Panc1 (cell line): Measurements from ENCODE around the gene ANO1. TPM values are rescaled to one million over a fixed set of nuclear protein-coding genes. Genes with fewer than 3 reads are reported as not detected.

Experiments
- ATAC-seq: fragments of 200-7000 bp; cut with Tn5 transposase; 2 replicates; pipeline ENCODE4 v1.9.1; 2020; ENCODE audit warnings: mild to moderate bottlenecking, moderate library complexity
- BruUV-seq: library from RNA; stranded (reverse); fragments of 400-500 nt; replicated peaks from 2 replicates; lab custom pipeline; 2021; lab: Mats Ljungman, UMichigan
- CTCF ChIA-PET: fragments of 300-600 bp; sonication (Branson Sonifier 250); formaldehyde crosslinking; loops from one replicate; lab custom pipeline; 2022; ENCODE audit warnings: antibody characterized with exemption; lab: Charles Lee
- POLR2A ChIA-PET: fragments of 300-600 bp; sonication (Branson Sonifier 250); formaldehyde crosslinking; loops from one replicate; lab custom pipeline; 2022; ENCODE audit warnings: antibody characterized with exemption; lab: Charles Lee
- DNase-seq: peaks from one replicate; pipeline ENCODE4 v3.0.0-alpha.2; 2010; ENCODE audit warnings: low read depth, low spot score
- H3K27ac ChIP-seq: 2 replicates; pipeline ENCODE4 v1.5.1; 2011; ENCODE audit warnings: mild to moderate bottlenecking, low read length, inconsistent platforms
- H3K27me3 ChIP-seq: fragments of 200-500 bp; sonication (Bioruptor generic); 2 replicates; pipeline ENCODE4 v1.6.0; 2014; ENCODE audit warnings: low read length, inconsistent platforms; ENCODE audit not compliant: control insufficient read depth, insufficient read depth
- H3K36me3 ChIP-seq: fragments of 200-500 bp; sonication (Bioruptor generic); 2 replicates; pipeline ENCODE4 v1.5.1; 2014; ENCODE audit warnings: inconsistent platforms, mild to moderate bottlenecking, low read length, moderate library complexity; ENCODE audit not compliant: control insufficient read depth, insufficient read depth
- H3K4me1 ChIP-seq: 2 replicates; pipeline ENCODE4 v1.5.1; 2011; ENCODE audit warnings: inconsistent platforms, mild to moderate bottlenecking, low read length, moderate library complexity; ENCODE audit not compliant: control insufficient read depth, insufficient read depth
- H3K4me3 ChIP-seq, 2 experiments: 2 replicates each; pipeline ENCODE4 v1.5.1; 2011 to 2012; ENCODE audit warnings: low read depth in 2 of 2, low read length in 2 of 2, mild to moderate bottlenecking in 2 of 2, inconsistent platforms in 1 of 2, moderate library complexity in 1 of 2
- H3K9me3 ChIP-seq: fragments of 200-500 bp; sonication (Bioruptor generic); 2 replicates; pipeline ENCODE4 v1.5.1; 2014; ENCODE audit warnings: low read depth, mild to moderate bottlenecking, inconsistent platforms, low read length, moderate library complexity; ENCODE audit not compliant: control insufficient read depth, insufficient read depth
- POLR2AphosphoS5 ChIP-seq: IDR thresholded peaks from 2 replicates; pipeline ENCODE4 v1.6.1; 2012; ENCODE audit warnings: mild to moderate bottlenecking, low read depth, low read length, moderate library complexity
- SIN3A ChIP-seq: IDR thresholded peaks from 2 replicates; pipeline ENCODE4 v1.6.1; 2012; ENCODE audit warnings: low read depth, mild to moderate bottlenecking, low read length, moderate library complexity, borderline replicate concordance; ENCODE audit not compliant: insufficient read depth
- TCF7L2 ChIP-seq: IDR thresholded peaks from 2 replicates; pipeline ENCODE4 v1.6.1; 2011; ENCODE audit warnings: mild to moderate bottlenecking, low read depth, low read length, inconsistent platforms
- in situ Hi-C: cut with HindIII; loops from 2 replicates; pipeline ENCODE4 v1.10.0; 2016; ENCODE audit warnings: low sequenced_read_pairs, low pct_unique_long_range_greater_than_20kb
- intact Hi-C: fragments of 100-400 bp; cut with micrococcal nuclease; formaldehyde crosslinking; loops from one replicate; pipeline ENCODE4 v1.10.0; 2022; ENCODE audit not compliant: unreplicated experiment
- total RNA-seq: library from RNA; stranded (reverse); gene quantifications from one replicate; pipeline ENCODE4 v1.2.1, GENCODE V29; 2021; ENCODE audit not compliant: unreplicated experiment
- TF ChIP-seq, protein P1 (sequence below): fragments of 450-650 bp; IDR thresholded peaks from 2 replicates; pipeline ENCODE4 v1.5.1; 2017; ENCODE audit warnings: mild to moderate bottlenecking
- TF ChIP-seq, protein P2 (sequence below), 2 experiments: IDR thresholded peaks; 2 replicates each; pipeline ENCODE4 v1.6.1; 2011 to 2012; ENCODE audit warnings: low read depth in 2 of 2, control low read depth in 1 of 2, low read length in 1 of 2, mild to moderate bottlenecking in 1 of 2, moderate library complexity in 1 of 2; ENCODE audit not compliant: insufficient read depth in 1 of 2

ANO1 gene
- total RNA-seq, 1 experiment from 2014 or later: 2.3 TPM

- H3K27ac ChIP-seq: no peak overlapping the region
- no peak for TF ChIP-seq POLR2AphosphoS5
- TF ChIP-seq, protein P1, sequence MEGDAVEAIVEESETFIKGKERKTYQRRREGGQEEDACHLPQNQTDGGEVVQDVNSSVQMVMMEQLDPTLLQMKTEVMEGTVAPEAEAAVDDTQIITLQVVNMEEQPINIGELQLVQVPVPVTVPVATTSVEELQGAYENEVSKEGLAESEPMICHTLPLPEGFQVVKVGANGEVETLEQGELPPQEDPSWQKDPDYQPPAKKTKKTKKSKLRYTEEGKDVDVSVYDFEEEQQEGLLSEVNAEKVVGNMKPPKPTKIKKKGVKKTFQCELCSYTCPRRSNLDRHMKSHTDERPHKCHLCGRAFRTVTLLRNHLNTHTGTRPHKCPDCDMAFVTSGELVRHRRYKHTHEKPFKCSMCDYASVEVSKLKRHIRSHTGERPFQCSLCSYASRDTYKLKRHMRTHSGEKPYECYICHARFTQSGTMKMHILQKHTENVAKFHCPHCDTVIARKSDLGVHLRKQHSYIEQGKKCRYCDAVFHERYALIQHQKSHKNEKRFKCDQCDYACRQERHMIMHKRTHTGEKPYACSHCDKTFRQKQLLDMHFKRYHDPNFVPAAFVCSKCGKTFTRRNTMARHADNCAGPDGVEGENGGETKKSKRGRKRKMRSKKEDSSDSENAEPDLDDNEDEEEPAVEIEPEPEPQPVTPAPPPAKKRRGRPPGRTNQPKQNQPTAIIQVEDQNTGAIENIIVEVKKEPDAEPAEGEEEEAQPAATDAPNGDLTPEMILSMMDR: no peak
- H3K4me1 ChIP-seq: peaks cover 15% of the 10 kb centered on the region
- intact Hi-C loops (no loop called here), in situ Hi-C loops (no loop called here)
- ChIA-PET CTCF (no interaction called here), POLR2A (no interaction called here)
- no peaks in the 10 kb centered on the region for H3K36me3 ChIP-seq
- DNase-seq: no peak
- no peak overlapping the region for H3K4me3 ChIP-seq
- no TSS peak for BruUV-seq
- no peaks in the 10 kb centered on the region for H3K9me3 ChIP-seq
- no peak for ATAC-seq
- H3K27me3 ChIP-seq: no peaks in the 10 kb centered on the region
Measured at GRCh38 chr11:70132641-70133040, 54.5 kb downstream of the ANO1 start.

DNA sequence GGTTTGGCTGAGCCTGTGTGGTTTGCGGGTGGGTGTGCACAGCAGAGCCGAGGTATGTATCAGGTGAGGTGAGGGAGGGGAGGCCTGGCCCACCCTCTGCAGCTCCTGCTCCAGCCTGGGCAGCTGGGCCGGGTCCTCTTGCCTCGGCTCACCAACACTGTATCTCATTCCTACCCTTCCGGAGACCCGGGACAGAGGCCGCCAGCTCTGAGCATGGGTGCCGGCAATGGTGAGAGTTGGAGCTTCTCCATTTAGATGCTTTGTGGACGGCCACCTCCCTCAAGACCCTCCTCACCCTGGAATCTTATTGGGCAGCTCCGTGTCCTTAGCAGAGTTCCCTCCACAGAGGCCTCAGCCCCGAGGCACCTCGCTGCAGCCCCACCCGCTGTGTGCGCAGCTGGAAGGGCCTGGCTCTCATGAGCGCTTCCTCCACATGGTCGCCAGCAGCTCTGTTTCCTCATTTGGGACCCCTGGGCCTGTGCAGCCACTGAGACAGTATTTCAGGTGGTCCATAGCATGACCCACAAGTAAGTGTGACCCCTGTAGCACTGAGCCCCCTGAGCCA lies 55.7 kb downstream of the ANO1 start:
- ATAC-seq: no peak
- CTCF ChIA-PET: no interaction called here

More for the DNA sequence above, 55.7 kb downstream of the ANO1 start:
- no peaks in the 10 kb centered on the region for H3K9me3 ChIP-seq
- intact Hi-C loops (no loop called here), in situ Hi-C loops (no loop called here)
- no peaks in the 10 kb centered on the region for H3K27me3 ChIP-seq
- no peak overlapping the region for H3K4me3 ChIP-seq
- H3K36me3 ChIP-seq: no peaks in the 10 kb centered on the region
- TF ChIP-seq SIN3A (no peak), TCF7L2 (no peak), POLR2AphosphoS5 (no peak)
- TF ChIP-seq, protein P1: no peak
- TF ChIP-seq, protein P2, sequence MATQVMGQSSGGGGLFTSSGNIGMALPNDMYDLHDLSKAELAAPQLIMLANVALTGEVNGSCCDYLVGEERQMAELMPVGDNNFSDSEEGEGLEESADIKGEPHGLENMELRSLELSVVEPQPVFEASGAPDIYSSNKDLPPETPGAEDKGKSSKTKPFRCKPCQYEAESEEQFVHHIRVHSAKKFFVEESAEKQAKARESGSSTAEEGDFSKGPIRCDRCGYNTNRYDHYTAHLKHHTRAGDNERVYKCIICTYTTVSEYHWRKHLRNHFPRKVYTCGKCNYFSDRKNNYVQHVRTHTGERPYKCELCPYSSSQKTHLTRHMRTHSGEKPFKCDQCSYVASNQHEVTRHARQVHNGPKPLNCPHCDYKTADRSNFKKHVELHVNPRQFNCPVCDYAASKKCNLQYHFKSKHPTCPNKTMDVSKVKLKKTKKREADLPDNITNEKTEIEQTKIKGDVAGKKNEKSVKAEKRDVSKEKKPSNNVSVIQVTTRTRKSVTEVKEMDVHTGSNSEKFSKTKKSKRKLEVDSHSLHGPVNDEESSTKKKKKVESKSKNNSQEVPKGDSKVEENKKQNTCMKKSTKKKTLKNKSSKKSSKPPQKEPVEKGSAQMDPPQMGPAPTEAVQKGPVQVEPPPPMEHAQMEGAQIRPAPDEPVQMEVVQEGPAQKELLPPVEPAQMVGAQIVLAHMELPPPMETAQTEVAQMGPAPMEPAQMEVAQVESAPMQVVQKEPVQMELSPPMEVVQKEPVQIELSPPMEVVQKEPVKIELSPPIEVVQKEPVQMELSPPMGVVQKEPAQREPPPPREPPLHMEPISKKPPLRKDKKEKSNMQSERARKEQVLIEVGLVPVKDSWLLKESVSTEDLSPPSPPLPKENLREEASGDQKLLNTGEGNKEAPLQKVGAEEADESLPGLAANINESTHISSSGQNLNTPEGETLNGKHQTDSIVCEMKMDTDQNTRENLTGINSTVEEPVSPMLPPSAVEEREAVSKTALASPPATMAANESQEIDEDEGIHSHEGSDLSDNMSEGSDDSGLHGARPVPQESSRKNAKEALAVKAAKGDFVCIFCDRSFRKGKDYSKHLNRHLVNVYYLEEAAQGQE (IDR thresholded peaks at IDR 0.05; ENCODE audit: insufficient read depth in 1 of 2, low read depth in 2 of 2, low read length in 1 of 2): no peak
- BruUV-seq: no TSS peak
- peaks cover 3% of the 10 kb centered on the region for H3K4me1 ChIP-seq
- no peak overlapping the region for H3K27ac ChIP-seq
- no peak for DNase-seq
- POLR2A ChIA-PET: no interaction called here
